Heart left ventricle (tissue), 13 donors: Measurements from ENCODE around the gene ANKS4B.

ENCODE experiments used
- POLR2A ChIP-seq, 2 donors: fragments of 450-650 bp; IDR thresholded peaks; one replicate each; pipeline ENCODE4 v1.6.1; 2017; ENCODE audit warnings: antibody characterized with exemption in 2 of 2, mild to moderate bottlenecking in 2 of 2, moderate library complexity in 2 of 2
- TF ChIP-seq, protein P1 (sequence below), 12 donors: fragments of 200-600 bp; sonication (generic) in 4 of 12; IDR thresholded peaks; one replicate each; pipeline versions ENCODE4 v1.5.0 to v1.8.0; 2018 to 2022; ENCODE audit warnings: antibody characterized with exemption in 12 of 12, mild to moderate bottlenecking in 5 of 12
- donor health status: ischemic (EF 13 %, LVEDD 7.1; RV severe dilation, severe dysfunction).
- donor health status: DM: no; HTN: yes; CAD: no.
- donor health status: DM: no; HTN: no; CAD: no.
- donor health status: ischemic (EF 25% LVEDD 6.9; RV normal size, moderate dysfunction).
- donor health status: ischemic (EF 25% LVEDD 5.7; RV mildly dilated, moderate dysfunction).
- donor health status: ischemic (EF 35%, LVEDD 5.7; RV mildly dilated, moderate dysfunction).
- donor health status: nonischemic (EF 11% LVEDD 7.7; RV severe dilation, severe dysfunction).
- donor health status: DM: yes; HTN: yes; CAD: no.
- donor health status: PGD.
- donor health status: ischemic (EF 29% LVEDD 5.4; RV normal size, mild dysfunction).
- donor health status: nonischemic (EF 23%, LVEDD 6.1; RV moderate dilation, normal function).

DNA sequence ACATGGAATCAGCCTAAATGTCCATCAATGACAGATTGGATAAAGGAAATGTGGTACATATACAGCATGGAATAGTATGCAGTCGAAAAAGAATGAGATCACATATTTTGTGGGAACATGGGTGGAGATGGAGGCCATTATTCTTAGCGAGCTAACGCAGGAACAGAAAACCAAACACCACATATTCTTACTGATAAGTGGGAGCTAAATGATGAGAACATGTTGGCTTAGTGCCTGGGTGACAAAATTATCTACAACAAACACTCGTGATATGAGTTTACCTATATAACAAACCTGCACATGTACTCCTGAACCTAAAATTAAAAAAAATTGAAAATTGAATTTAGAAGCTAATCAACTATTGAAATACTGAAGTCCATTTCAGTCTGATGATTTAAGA lies 6.1 kb downstream of the ANKS4B start:
- no peak for TF ChIP-seq POLR2A (IDR thresholded peaks at IDR 0.05)
- TF ChIP-seq, protein P1, sequence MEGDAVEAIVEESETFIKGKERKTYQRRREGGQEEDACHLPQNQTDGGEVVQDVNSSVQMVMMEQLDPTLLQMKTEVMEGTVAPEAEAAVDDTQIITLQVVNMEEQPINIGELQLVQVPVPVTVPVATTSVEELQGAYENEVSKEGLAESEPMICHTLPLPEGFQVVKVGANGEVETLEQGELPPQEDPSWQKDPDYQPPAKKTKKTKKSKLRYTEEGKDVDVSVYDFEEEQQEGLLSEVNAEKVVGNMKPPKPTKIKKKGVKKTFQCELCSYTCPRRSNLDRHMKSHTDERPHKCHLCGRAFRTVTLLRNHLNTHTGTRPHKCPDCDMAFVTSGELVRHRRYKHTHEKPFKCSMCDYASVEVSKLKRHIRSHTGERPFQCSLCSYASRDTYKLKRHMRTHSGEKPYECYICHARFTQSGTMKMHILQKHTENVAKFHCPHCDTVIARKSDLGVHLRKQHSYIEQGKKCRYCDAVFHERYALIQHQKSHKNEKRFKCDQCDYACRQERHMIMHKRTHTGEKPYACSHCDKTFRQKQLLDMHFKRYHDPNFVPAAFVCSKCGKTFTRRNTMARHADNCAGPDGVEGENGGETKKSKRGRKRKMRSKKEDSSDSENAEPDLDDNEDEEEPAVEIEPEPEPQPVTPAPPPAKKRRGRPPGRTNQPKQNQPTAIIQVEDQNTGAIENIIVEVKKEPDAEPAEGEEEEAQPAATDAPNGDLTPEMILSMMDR (IDR thresholded peaks at IDR 0.05), result no peak
